Panc1 (cell line): ENCODE measurements around the gene CNGA3. TPM values are rescaled to one million over a fixed set of nuclear protein-coding genes. Genes with fewer than 3 reads are reported as not detected.
"Not testable (repeated sequence)": the region's sequence is repeated elsewhere in the genome, so short reads cannot be mapped to it uniquely, and the experiment has no call there.

Experiments
- ATAC-seq: fragments of 200-7000 bp; cut with Tn5 transposase; 2 replicates; pipeline ENCODE4 v1.9.1; 2020; ENCODE audit warnings: mild to moderate bottlenecking, moderate library complexity
- BruUV-seq: library from RNA; stranded (reverse); fragments of 400-500 nt; replicated peaks from 2 replicates; lab custom pipeline; 2021; lab: Mats Ljungman, UMichigan
- CTCF ChIA-PET: fragments of 300-600 bp; sonication (Branson Sonifier 250); formaldehyde crosslinking; loops from one replicate; lab custom pipeline; 2022; ENCODE audit warnings: antibody characterized with exemption; lab: Charles Lee
- POLR2A ChIA-PET: fragments of 300-600 bp; sonication (Branson Sonifier 250); formaldehyde crosslinking; loops from one replicate; lab custom pipeline; 2022; ENCODE audit warnings: antibody characterized with exemption; lab: Charles Lee
- DNase-seq: peaks from one replicate; pipeline ENCODE4 v3.0.0-alpha.2; 2010; ENCODE audit warnings: low read depth, low spot score
- H3K27ac ChIP-seq: 2 replicates; pipeline ENCODE4 v1.5.1; 2011; ENCODE audit warnings: mild to moderate bottlenecking, low read length, inconsistent platforms
- H3K27me3 ChIP-seq: fragments of 200-500 bp; sonication (Bioruptor generic); 2 replicates; pipeline ENCODE4 v1.6.0; 2014; ENCODE audit warnings: low read length, inconsistent platforms; ENCODE audit not compliant: control insufficient read depth, insufficient read depth
- H3K36me3 ChIP-seq: fragments of 200-500 bp; sonication (Bioruptor generic); 2 replicates; pipeline ENCODE4 v1.5.1; 2014; ENCODE audit warnings: inconsistent platforms, mild to moderate bottlenecking, low read length, moderate library complexity; ENCODE audit not compliant: control insufficient read depth, insufficient read depth
- H3K4me1 ChIP-seq: 2 replicates; pipeline ENCODE4 v1.5.1; 2011; ENCODE audit warnings: inconsistent platforms, mild to moderate bottlenecking, low read length, moderate library complexity; ENCODE audit not compliant: control insufficient read depth, insufficient read depth
- H3K4me3 ChIP-seq, 2 experiments: 2 replicates each; pipeline ENCODE4 v1.5.1; 2011 to 2012; ENCODE audit warnings: low read depth in 2 of 2, low read length in 2 of 2, mild to moderate bottlenecking in 2 of 2, inconsistent platforms in 1 of 2, moderate library complexity in 1 of 2
- H3K9me3 ChIP-seq: fragments of 200-500 bp; sonication (Bioruptor generic); 2 replicates; pipeline ENCODE4 v1.5.1; 2014; ENCODE audit warnings: low read depth, mild to moderate bottlenecking, inconsistent platforms, low read length, moderate library complexity; ENCODE audit not compliant: control insufficient read depth, insufficient read depth
- POLR2AphosphoS5 ChIP-seq: IDR thresholded peaks from 2 replicates; pipeline ENCODE4 v1.6.1; 2012; ENCODE audit warnings: mild to moderate bottlenecking, low read depth, low read length, moderate library complexity
- SIN3A ChIP-seq: IDR thresholded peaks from 2 replicates; pipeline ENCODE4 v1.6.1; 2012; ENCODE audit warnings: low read depth, mild to moderate bottlenecking, low read length, moderate library complexity, borderline replicate concordance; ENCODE audit not compliant: insufficient read depth
- TCF7L2 ChIP-seq: IDR thresholded peaks from 2 replicates; pipeline ENCODE4 v1.6.1; 2011; ENCODE audit warnings: mild to moderate bottlenecking, low read depth, low read length, inconsistent platforms
- in situ Hi-C: cut with HindIII; loops from 2 replicates; pipeline ENCODE4 v1.10.0; 2016; ENCODE audit warnings: low sequenced_read_pairs, low pct_unique_long_range_greater_than_20kb
- intact Hi-C: fragments of 100-400 bp; cut with micrococcal nuclease; formaldehyde crosslinking; loops from one replicate; pipeline ENCODE4 v1.10.0; 2022; ENCODE audit not compliant: unreplicated experiment
- total RNA-seq: library from RNA; stranded (reverse); gene quantifications from one replicate; pipeline ENCODE4 v1.2.1, GENCODE V29; 2021; ENCODE audit not compliant: unreplicated experiment
- TF ChIP-seq, protein P1 (sequence below), 2 experiments: IDR thresholded peaks; 2 replicates each; pipeline ENCODE4 v1.6.1; 2011 to 2012; ENCODE audit warnings: low read depth in 2 of 2, control low read depth in 1 of 2, low read length in 1 of 2, mild to moderate bottlenecking in 1 of 2, moderate library complexity in 1 of 2; ENCODE audit not compliant: insufficient read depth in 1 of 2
- TF ChIP-seq, protein P2 (sequence below): fragments of 450-650 bp; IDR thresholded peaks from 2 replicates; pipeline ENCODE4 v1.5.1; 2017; ENCODE audit warnings: mild to moderate bottlenecking

CNGA3 gene
- total RNA-seq, 1 experiment from 2014 or later: not detected

DNA sequence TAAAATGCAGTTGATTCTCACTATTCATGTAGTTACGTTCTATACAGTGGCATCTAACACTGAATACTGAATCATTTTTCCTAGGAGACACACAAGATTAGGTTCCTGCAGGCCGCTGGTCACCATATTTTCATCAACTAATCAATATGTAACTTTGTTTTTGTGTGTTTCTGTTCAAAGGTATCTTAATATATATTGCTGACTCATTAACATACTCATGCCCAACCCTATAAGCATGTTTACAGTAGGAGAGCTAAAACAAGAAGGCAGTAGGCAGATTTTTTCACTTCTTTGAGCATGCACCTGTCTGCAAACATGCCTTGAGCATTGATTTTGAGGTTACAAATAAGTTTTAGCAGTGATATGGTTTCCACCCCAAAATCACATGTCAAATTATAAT, 30.3 kb upstream of the CNGA3 start:
- Histone ChIP-seq H3K27me3 (peaks cover 6% of the 10 kb centered on the region), H3K27ac (no peak overlapping the region), H3K9me3 (no peaks in the 10 kb centered on the region), H3K4me3 (no peak overlapping the region), H3K4me1 (no peaks in the 10 kb centered on the region), H3K36me3 (no peaks in the 10 kb centered on the region)
- intact Hi-C loops (no loop called here), in situ Hi-C loops (no loop called here)
- DNase-seq (no peak), ATAC-seq (no peak)
- no TSS peak for BruUV-seq
- CTCF ChIA-PET: no interaction called here
- no peak for TF ChIP-seq POLR2AphosphoS5
- no peak for TF ChIP-seq TCF7L2
- TF ChIP-seq SIN3A: no peak
- TF ChIP-seq, protein P1, sequence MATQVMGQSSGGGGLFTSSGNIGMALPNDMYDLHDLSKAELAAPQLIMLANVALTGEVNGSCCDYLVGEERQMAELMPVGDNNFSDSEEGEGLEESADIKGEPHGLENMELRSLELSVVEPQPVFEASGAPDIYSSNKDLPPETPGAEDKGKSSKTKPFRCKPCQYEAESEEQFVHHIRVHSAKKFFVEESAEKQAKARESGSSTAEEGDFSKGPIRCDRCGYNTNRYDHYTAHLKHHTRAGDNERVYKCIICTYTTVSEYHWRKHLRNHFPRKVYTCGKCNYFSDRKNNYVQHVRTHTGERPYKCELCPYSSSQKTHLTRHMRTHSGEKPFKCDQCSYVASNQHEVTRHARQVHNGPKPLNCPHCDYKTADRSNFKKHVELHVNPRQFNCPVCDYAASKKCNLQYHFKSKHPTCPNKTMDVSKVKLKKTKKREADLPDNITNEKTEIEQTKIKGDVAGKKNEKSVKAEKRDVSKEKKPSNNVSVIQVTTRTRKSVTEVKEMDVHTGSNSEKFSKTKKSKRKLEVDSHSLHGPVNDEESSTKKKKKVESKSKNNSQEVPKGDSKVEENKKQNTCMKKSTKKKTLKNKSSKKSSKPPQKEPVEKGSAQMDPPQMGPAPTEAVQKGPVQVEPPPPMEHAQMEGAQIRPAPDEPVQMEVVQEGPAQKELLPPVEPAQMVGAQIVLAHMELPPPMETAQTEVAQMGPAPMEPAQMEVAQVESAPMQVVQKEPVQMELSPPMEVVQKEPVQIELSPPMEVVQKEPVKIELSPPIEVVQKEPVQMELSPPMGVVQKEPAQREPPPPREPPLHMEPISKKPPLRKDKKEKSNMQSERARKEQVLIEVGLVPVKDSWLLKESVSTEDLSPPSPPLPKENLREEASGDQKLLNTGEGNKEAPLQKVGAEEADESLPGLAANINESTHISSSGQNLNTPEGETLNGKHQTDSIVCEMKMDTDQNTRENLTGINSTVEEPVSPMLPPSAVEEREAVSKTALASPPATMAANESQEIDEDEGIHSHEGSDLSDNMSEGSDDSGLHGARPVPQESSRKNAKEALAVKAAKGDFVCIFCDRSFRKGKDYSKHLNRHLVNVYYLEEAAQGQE (IDR thresholded peaks at IDR 0.05; ENCODE audit: insufficient read depth in 1 of 2, low read depth in 2 of 2, low read length in 1 of 2): no peak
- TF ChIP-seq, protein P2, sequence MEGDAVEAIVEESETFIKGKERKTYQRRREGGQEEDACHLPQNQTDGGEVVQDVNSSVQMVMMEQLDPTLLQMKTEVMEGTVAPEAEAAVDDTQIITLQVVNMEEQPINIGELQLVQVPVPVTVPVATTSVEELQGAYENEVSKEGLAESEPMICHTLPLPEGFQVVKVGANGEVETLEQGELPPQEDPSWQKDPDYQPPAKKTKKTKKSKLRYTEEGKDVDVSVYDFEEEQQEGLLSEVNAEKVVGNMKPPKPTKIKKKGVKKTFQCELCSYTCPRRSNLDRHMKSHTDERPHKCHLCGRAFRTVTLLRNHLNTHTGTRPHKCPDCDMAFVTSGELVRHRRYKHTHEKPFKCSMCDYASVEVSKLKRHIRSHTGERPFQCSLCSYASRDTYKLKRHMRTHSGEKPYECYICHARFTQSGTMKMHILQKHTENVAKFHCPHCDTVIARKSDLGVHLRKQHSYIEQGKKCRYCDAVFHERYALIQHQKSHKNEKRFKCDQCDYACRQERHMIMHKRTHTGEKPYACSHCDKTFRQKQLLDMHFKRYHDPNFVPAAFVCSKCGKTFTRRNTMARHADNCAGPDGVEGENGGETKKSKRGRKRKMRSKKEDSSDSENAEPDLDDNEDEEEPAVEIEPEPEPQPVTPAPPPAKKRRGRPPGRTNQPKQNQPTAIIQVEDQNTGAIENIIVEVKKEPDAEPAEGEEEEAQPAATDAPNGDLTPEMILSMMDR: no peak
- POLR2A ChIA-PET: interaction anchor here (0.6 kb wide), 1 partner anchor 10 kb away, joined by 3 read pairs; no protein-coding TSS in a partner anchor

DNA sequence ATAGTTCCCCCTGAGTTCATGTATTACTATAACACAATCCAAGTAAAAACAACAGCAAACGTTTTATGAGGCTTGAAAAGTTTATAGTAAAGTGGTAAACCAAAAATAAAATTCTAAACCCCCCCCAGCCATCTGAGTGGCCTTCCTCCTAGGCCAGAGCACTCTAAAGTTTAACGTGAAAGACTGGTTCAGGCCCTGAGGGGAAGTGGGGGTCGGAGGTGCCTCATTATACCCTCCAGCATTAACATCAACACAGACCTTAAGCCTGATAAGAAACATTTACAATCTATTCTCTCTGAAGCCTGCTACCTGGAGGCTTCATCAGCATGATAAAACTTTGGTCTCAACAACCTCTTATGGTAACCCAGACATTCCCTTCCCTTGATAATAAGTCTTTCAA, 29.0 kb upstream of the CNGA3 start:
- TF ChIP-seq, protein P2: no peak
- TF ChIP-seq SIN3A (no peak), POLR2AphosphoS5 (no peak), TCF7L2 (no peak)
- TF ChIP-seq, protein P1 (IDR thresholded peaks at IDR 0.05; ENCODE audit: insufficient read depth in 1 of 2, low read depth in 2 of 2, low read length in 1 of 2): no peak
- DNase-seq: no peak
- H3K27me3 ChIP-seq: peaks cover 6% of the 10 kb centered on the region; the same call in 1 of the 2 replicates
- no TSS peak for BruUV-seq
- H3K4me1 ChIP-seq: no peaks in the 10 kb centered on the region
- H3K36me3 ChIP-seq: no peaks in the 10 kb centered on the region
- H3K27ac ChIP-seq: no peak overlapping the region
- in situ Hi-C loops (no loop called here), intact Hi-C loops (no loop called here)
- H3K4me3 ChIP-seq: no peak overlapping the region
- no peaks in the 10 kb centered on the region for H3K9me3 ChIP-seq
- ATAC-seq: no peak
- ChIA-PET CTCF (no interaction called here), POLR2A (no interaction called here)

DNA sequence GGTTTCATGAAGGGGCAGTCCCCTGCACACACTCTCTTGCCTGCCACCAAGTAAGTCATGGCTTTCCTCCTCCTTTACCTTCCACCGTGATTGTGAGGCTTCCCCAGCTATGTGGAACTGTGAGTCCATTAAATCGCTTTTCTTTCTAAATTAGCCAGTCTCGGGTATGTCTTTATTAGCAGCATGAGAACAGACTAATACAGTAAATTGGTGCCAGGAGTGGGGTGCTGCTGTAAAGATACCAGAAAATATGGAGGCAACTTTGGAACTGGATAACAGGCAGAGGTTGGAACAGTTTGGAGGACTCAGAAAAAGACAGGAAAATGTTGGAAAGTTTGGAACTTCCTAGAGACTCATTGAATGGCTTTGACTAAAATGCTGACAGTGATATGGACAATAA, 26.1 kb upstream of the CNGA3 start:
- BruUV-seq, intact Hi-C loops, H3K36me3 ChIP-seq, DNase-seq, POLR2A ChIA-PET, H3K4me3 ChIP-seq, in situ Hi-C loops, H3K9me3 ChIP-seq, H3K27me3 ChIP-seq, ATAC-seq, H3K4me1 ChIP-seq, CTCF ChIA-PET, H3K27ac ChIP-seq: not testable (repeated sequence)
